AG04450 (cell line): ENCODE data around the gene RUSC2. TPM values are rescaled to one million over a fixed set of nuclear protein-coding genes. Genes with fewer than 3 reads are reported as not detected.
"Not testable (repeated sequence)": the region's sequence is repeated elsewhere in the genome, so short reads cannot be mapped to it uniquely, and the experiment has no call there.

Source experiments
- CTCF ChIA-PET: fragments of 300-600, 350-600 bp; formaldehyde crosslinking; extraction: SDS; loops from one replicate; lab custom pipeline; 2022; ENCODE audit warnings: antibody characterized with exemption, inconsistent platforms; lab: Charles Lee
- POLR2A ChIA-PET: fragments of 350-600 bp; formaldehyde crosslinking; extraction: SDS; loops from one replicate; lab custom pipeline; 2021; ENCODE audit warnings: antibody characterized with exemption, inconsistent platforms; lab: Yijun Ruan, JAX
- DNase-seq: peaks from one replicate; pipeline ENCODE4 v3.0.0-alpha.2; 2011; ENCODE audit warnings: low read depth, low spot score
- H3K27ac ChIP-seq: one replicate; pipeline ENCODE4 v1.5.1; 2012; ENCODE audit warnings: low read depth, low read length, control low read depth
- H3K27me3 ChIP-seq: one replicate; pipeline ENCODE4 v1.6.0; 2012; ENCODE audit warnings: low read length; ENCODE audit not compliant: control insufficient read depth, insufficient read depth
- H3K4me3 ChIP-seq: 2 replicates; pipeline ENCODE4 v1.5.1; 2011; ENCODE audit warnings: mild to moderate bottlenecking, low read depth, low read length, control low read depth
- H3K9me3 ChIP-seq: 2 replicates; pipeline ENCODE4 v1.5.1; 2012; ENCODE audit warnings: low read length; ENCODE audit not compliant: control insufficient read depth, insufficient read depth
- polyA plus RNA-seq: library from polyadenylated mRNA; depleted of rRNA; stranded (reverse); fragments of >200 nt; gene quantifications from 2 replicates; pipeline ENCODE4 v1.2.3, GENCODE V29; 2011
- TF ChIP-seq, protein P1 (sequence below): IDR thresholded peaks from 2 replicates; pipeline ENCODE4 v1.5.1; 2011; ENCODE audit warnings: low read depth, low read length, control low read depth, inconsistent platforms

RUSC2 gene
- polyA plus RNA-seq, 1 experiment: 17.4 TPM

DNA sequence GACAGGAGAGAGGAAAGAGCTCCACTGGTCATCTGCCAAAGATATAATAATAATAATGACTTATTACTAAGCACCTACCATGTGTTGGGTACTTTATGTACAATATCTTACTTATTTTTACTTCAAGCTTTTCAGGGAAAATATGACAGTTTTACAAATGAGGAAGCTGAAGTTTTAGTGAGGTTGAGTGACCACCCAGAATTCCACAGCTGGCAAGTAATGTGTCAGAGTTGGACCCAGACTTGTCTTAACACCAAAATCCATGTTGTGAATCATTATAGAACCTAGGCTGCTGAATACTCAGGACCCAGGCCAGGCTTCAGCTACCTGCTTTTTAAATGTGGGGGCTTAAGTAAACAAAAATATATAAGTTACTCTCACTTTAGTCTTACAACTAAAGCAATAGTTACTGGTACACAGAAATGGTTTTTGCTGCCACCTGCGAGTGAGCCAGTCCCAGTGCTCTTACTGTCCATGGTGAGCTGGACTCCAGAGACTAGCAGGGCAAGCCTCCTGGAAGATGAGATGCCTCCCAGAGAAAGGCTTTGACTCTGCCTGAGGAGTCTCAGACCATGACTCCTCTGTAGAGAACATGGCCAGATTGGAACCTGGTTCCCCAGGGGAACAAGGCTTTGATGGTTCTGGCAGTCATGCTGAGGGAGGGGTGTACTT, 29.9 kb downstream of the RUSC2 start:
- Histone ChIP-seq H3K4me3 (no peak overlapping the region), H3K27me3 (no peaks in the 10 kb centered on the region), H3K9me3 (no peaks in the 10 kb centered on the region), H3K27ac (peak overlapping the region; percentile 92)
- DNase-seq: no peak
- POLR2A ChIA-PET: interaction anchor here (1.0 to 4.1 kb wide), 5 partner anchors 8 to 406 kb away, joined by 3 to 24 read pairs (median 6); partner anchors contain the start of gene RUSC2
- TF ChIP-seq, protein P1, sequence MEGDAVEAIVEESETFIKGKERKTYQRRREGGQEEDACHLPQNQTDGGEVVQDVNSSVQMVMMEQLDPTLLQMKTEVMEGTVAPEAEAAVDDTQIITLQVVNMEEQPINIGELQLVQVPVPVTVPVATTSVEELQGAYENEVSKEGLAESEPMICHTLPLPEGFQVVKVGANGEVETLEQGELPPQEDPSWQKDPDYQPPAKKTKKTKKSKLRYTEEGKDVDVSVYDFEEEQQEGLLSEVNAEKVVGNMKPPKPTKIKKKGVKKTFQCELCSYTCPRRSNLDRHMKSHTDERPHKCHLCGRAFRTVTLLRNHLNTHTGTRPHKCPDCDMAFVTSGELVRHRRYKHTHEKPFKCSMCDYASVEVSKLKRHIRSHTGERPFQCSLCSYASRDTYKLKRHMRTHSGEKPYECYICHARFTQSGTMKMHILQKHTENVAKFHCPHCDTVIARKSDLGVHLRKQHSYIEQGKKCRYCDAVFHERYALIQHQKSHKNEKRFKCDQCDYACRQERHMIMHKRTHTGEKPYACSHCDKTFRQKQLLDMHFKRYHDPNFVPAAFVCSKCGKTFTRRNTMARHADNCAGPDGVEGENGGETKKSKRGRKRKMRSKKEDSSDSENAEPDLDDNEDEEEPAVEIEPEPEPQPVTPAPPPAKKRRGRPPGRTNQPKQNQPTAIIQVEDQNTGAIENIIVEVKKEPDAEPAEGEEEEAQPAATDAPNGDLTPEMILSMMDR: no peak
- CTCF ChIA-PET: interaction anchor here (0.6 to 3.2 kb wide), 8 partner anchors 8 to 1916 kb away, joined by 3 to 21 read pairs (median 4); no protein-coding TSS in a partner anchor

DNA sequence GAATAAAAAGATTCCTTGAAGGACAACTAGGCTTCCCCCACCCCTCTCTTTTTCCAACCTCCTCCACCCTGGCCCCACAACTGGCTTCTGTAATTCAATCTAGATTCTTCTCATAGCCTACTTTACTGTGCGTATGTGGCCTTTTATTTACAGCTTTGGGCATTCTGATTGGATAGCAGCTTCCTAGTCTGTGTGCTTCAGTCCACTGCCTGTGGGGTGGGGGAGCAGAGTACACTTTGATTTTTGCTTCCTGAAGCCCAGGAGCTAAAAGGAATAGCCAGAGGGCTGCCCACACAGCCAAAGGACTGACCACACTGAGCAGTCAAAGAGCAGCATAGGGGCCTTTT, 30.4 kb downstream of the RUSC2 start:
- ChIA-PET CTCF (interaction anchor here (1.0 to 3.2 kb wide), 6 partner anchors 9 to 83 kb away, joined by 3 to 21 read pairs (median 4); no protein-coding TSS in a partner anchor), POLR2A (interaction anchor here (0.5 to 4.1 kb wide), 5 partner anchors 9 to 406 kb away, joined by 3 to 24 read pairs (median 8); partner anchors contain the start of gene RUSC2)
- TF ChIP-seq, protein P1: no peak
- Histone ChIP-seq H3K27ac (peak overlapping the region; percentile 92), H3K27me3 (no peaks in the 10 kb centered on the region), H3K4me3 (peak overlapping the region; percentile 18; the same call in 1 of the 2 replicates), H3K9me3 (no peaks in the 10 kb centered on the region)
- no peak for DNase-seq

DNA sequence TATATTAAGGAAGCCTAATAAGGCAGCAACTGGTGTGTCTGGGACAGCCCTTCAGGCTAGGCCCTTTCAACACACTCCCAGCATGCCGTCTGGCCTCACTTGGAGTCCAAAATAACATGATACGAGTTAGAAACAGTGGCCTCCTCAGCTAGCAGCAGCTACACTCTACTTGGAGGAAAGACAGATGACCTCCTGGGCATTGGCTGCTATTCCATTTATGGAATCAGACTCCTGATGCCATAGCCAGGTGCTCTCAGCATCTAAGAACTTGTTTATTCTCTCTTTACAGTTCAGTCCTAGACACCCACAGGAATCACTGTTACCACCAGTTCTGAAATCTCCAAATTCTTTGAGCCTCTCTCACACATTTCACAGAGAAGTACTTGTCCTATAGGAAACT, 31.8 kb downstream of the RUSC2 start:
- peak overlapping the region; percentile 11; the same call in 1 of the 2 replicates for H3K4me3 ChIP-seq
- CTCF ChIA-PET: interaction anchor here (0.7 to 2.1 kb wide), 7 partner anchors 10 to 82 kb away, joined by 3 to 12 read pairs (median 5); no protein-coding TSS in a partner anchor

DNA sequence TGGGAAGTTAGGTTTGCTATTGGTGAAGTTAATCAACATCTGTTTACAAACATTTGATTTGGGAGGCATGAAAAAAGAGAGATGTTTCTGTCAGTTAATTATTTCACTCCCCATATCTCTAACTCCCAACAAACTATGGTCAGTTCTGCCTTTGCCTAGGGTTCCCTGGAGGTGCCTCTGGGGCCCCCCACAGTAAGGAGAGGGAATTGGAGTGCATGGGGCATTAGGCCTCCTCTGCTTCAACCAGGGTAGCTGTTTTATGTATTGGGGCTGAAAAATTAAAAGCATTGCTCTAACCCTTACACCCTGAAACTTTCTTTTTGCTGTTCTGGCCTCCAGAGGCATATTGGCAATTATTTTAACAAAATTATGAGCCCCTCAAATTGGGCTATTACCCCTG, 32.3 kb downstream of the RUSC2 start:
- Histone ChIP-seq H3K27me3 (no peaks in the 10 kb centered on the region), H3K9me3 (no peaks in the 10 kb centered on the region), H3K27ac (peak overlapping the region; percentile 84), H3K4me3 (no peak overlapping the region)
- no peak for DNase-seq
- ChIA-PET POLR2A (interaction anchor here (1.2 kb wide), 1 partner anchor 30 kb away, joined by 5 read pairs; no protein-coding TSS in a partner anchor), CTCF (interaction anchor here (0.7 to 2.1 kb wide), 5 partner anchors 14 to 82 kb away, joined by 3 to 12 read pairs (median 4); no protein-coding TSS in a partner anchor)
- TF ChIP-seq, protein P1: peak; percentile 29

More for the DNA sequence above, 31.8 kb downstream of the RUSC2 start:
- POLR2A ChIA-PET: interaction anchor here (1.2 kb wide), 1 partner anchor 30 kb away, joined by 5 read pairs; no protein-coding TSS in a partner anchor
- TF ChIP-seq, protein P1: no peak
- DNase-seq: peak; percentile 75
- peak overlapping the region; percentile 84 for H3K27ac ChIP-seq
- H3K27me3 ChIP-seq: no peaks in the 10 kb centered on the region
- no peaks in the 10 kb centered on the region for H3K9me3 ChIP-seq

DNA sequence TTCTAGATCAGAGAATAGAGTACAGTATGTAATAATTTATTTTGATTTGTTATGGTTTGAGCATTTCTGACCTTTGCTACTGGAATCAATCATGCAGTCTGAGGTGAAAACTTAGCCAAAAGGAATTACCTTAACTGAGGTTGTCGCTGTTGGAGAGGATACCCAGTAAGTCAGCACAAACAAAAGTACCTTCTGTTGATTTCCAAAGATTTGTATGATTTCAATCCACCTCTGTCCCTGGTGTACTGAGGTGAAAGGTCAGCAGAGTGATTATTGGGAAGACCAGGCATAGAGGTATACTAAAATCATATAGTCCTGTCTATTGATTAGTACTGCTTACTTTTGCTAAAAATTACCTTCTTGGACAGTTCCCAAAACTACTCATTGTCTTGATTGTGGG, 32.8 kb downstream of the RUSC2 start:
- no peak for DNase-seq
- ChIA-PET CTCF (interaction anchor here (1.0 to 2.1 kb wide), 4 partner anchors 9 to 81 kb away, joined by 4 to 5 read pairs (median 4); no protein-coding TSS in a partner anchor), POLR2A (interaction anchor here (1.2 kb wide), 1 partner anchor 29 kb away, joined by 5 read pairs; no protein-coding TSS in a partner anchor)
- TF ChIP-seq, protein P1: no peak
- Histone ChIP-seq H3K27me3 (no peaks in the 10 kb centered on the region), H3K9me3 (no peaks in the 10 kb centered on the region), H3K27ac (no peak overlapping the region), H3K4me3 (no peak overlapping the region; the same call in 1 of the 2 replicates)

DNA sequence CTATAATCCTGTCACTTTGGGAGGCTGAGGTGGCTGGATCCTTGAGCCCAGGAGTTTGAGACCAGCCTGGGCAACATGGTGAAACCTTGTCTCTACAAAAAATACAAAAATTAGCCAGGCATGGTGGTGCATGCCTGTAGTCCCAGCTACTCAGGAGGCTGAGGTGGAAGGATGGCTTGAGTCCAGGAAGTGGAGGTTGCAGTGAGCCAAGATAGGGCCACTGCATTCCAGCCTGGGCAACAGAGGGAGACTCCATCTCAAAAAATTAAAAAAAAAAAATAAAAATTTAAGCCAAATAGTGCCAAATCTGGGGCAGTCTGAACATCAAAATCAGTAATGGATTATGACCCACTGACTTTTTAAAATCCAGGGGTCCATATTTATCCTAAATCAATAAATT, 33.6 kb downstream of the RUSC2 start:
- POLR2A ChIA-PET, DNase-seq, H3K27ac ChIP-seq, H3K4me3 ChIP-seq, H3K9me3 ChIP-seq, H3K27me3 ChIP-seq: not testable (repeated sequence)
- CTCF ChIA-PET: interaction anchor here (1.0 to 2.1 kb wide), 4 partner anchors 8 to 80 kb away, joined by 4 to 5 read pairs (median 4); no protein-coding TSS in a partner anchor
